K562 treated with DMSO at 1 percent for 12 hours (cell line): ENCODE results near the gene RAB35. TPM values are rescaled to one million over a fixed set of nuclear protein-coding genes. Genes with fewer than 3 reads are reported as not detected.

Source experiments
- total RNA-seq: library from RNA; unstranded; fragments of 300-600 nt; gene quantifications from 2 replicates; pipeline ENCODE4 v1.2.3, GENCODE V29; 2022; ENCODE audit not compliant: insufficient read depth

The RAB35 gene
- 34.9 and 57.5 TPM in 2 replicates for total RNA-seq

GRCh38 chr12:120116441-120116791 lies at the start of gene RAB35:
RAB35 (minus strand) TSS chr12:120116753; CDS start chr12:120116650, 103 bp downstream.

Other genes starting within 250 kb of the RAB35 start
- 11.3 and 43.0 TPM in 2 replicates for gene CIT, start 239.4 kb downstream of the RAB35 start, total RNA-seq
- gene BICDL1, start 127.5 kb downstream of the RAB35 start, total RNA-seq = 1.2 and 2.0 TPM in 2 replicates
- gene GCN1, start 78.0 kb upstream of the RAB35 start, total RNA-seq = 18.3 and 78.5 TPM in 2 replicates
- 7,895 and 10,585 TPM in 2 replicates for gene RPLP0, start 84.4 kb upstream of the RAB35 start, total RNA-seq
- gene PXN, start 149.0 kb upstream of the RAB35 start, total RNA-seq = 50.5 and 107 TPM in 2 replicates
- gene RNU4-2, start 175.2 kb upstream of the RAB35 start, total RNA-seq = not detected in 2 replicates
- not detected in 2 replicates for gene RNU4-1, start 176.5 kb upstream of the RAB35 start, total RNA-seq
- 5.9 and 7.8 TPM in 2 replicates for gene SIRT4, start 185.6 kb upstream of the RAB35 start, total RNA-seq
- not detected in 2 replicates for gene PLA2G1B, start 211.0 kb upstream of the RAB35 start, total RNA-seq